Measurements from ENCODE around the gene TGOLN2.

DNA sequence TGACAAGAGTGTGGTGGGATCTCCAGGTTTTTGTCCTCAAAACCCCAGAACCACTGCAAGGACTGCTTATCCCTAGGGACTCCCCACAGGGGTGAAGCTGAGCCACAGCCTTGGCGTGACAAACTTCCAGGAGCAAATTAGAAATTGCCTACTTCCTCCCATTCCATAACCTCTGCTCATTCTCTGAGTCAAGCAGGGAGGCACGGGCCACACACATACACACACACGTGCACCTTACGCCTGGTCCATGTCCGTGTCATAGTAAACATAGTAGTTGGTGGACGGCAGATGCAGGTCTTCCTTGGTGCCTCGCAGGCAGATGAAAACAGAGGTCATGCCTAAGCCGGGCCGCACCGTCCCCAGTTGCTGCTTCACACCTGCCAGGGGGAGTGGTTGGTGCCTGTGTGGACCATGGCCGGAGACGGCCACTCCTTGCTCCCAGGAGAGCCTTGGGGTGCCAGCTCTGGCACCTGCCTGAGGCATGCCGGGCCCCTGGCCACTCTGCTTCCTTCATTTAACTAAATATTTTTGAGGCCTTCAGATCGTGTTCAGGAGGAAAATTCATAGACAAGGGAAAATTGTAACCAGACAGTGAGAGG lies 16.7 kb upstream of the TGOLN2 start:
- TF ChIP-seq POLR2A (IDR thresholded peaks at IDR 0.05; ENCODE audit: low read length) (no peak), GATA1 (IDR thresholded peaks at IDR 0.05; ENCODE audit: low read depth, low read length) (no peak)

Measured in erythroblast (primary cell).